Left ventricle myocardium inferior (tissue), 1 donor: Measurements from ENCODE around the gene ARL5A. TPM values are rescaled to one million over a fixed set of nuclear protein-coding genes. Genes with fewer than 3 reads are reported as not detected.
"Not testable (repeated sequence)": the region's sequence is repeated elsewhere in the genome, so short reads cannot be mapped to it uniquely, and the experiment has no call there.

Experiments used
- DNase-seq: peaks from one replicate; pipeline ENCODE4 v3.0.0-alpha.2; 2020
- H3K27ac ChIP-seq: fragments of 200-600 bp; replicated peaks from 2 replicates; pipeline ENCODE4 v1.8.0; 2021
- H3K27me3 ChIP-seq: fragments of 200-600 bp; 2 replicates; pipeline ENCODE4 v1.8.0; 2021; ENCODE audit warnings: low read depth
- H3K36me3 ChIP-seq: fragments of 200-600 bp; 2 replicates; pipeline ENCODE4 v1.8.0; 2021
- H3K4me1 ChIP-seq: fragments of 200-600 bp; 2 replicates; pipeline ENCODE4 v1.8.0; 2021
- H3K4me3 ChIP-seq: fragments of 200-600 bp; 2 replicates; pipeline ENCODE4 v1.8.0; 2021; ENCODE audit warnings: mild to moderate bottlenecking, moderate library complexity
- H3K9me3 ChIP-seq: fragments of 200-600 bp; replicated peaks from 2 replicates; pipeline ENCODE4 v1.8.0; 2021
- intact Hi-C: fragments of 100-400 bp; cut with micrococcal nuclease; formaldehyde crosslinking; loops from one replicate; pipeline ENCODE4 v1.11.0; 2022
- long read RNA-seq: library from polyadenylated mRNA; unstranded; transcript quantifications from one replicate; pipeline ENCODE4 v2.0.0, GENCODE V29; 2021
- total RNA-seq: library from RNA; stranded (reverse); fragmentation: NEBNext Ultra II Directional; extraction: Animal tissue kit (Norgen Biotek cat#: 25700); gene quantifications from one replicate; pipeline ENCODE4 v1.2.1, GENCODE V29; 2021
- TF ChIP-seq, protein P1 (sequence below): fragments of 200-600 bp; IDR thresholded peaks from 2 replicates; pipeline ENCODE4 v1.8.0; 2021; ENCODE audit warnings: antibody characterized with exemption, mild to moderate bottlenecking, borderline replicate concordance
- donor health status: DM: no; HTN: yes; CAD: no; lungs with severe emphysema.

The ARL5A gene, protein sequence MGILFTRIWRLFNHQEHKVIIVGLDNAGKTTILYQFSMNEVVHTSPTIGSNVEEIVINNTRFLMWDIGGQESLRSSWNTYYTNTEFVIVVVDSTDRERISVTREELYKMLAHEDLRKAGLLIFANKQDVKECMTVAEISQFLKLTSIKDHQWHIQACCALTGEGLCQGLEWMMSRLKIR
- total RNA-seq, result 53.9 TPM
- long read RNA-seq, full-length matches to known transcripts, result 185 of 191 reads
- long read RNA-seq, partial matches to known transcripts, result 1 of 191 reads
- long read RNA-seq, other reads (novel, unspliced or antisense), result 5 of 191 reads

DNA sequence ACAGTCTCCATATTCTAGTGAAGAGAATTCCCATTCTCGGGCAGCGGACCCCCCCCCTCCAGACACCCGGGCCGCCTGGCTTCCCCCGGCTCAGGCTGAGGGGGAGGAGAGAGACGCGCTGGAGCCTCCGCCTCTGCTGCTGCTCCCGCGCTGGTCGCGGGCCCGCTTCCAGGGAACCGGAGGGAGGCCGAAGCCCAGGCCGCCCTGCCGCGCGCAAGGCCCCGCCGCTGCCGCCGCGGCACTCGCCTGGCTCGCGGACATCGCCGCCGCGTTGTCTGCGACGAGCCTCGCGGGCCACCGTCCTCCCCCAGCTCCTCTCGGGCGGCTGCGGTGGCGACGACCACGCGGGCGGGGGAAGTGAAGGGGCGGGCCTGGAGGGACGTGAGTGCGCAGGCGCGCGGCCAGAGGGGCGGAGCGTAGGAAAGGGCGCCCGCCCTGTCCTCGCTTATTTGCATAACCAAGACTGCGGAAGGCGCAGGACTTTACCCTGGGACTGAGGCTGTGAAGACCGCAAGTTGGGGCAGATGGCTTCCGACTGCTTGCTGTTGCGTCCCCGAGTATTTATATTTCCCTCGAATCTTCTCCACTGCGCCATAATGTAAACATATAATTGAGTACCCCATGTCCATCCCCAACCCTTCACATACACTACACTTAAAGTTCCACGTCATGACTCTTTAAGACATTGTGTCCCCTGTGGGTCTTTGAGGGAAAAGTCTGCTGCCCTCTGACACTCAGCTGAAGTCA, at the start of gene ARL5A:
Gene ARL5A (minus strand): TSS at position 279 of the 747 bp plus-strand sequence. CDS start 245 bp downstream, at position 34.
- Histone ChIP-seq H3K4me1 (peaks cover 63% of the 10 kb centered on the region), H3K36me3 (no peaks in the 10 kb centered on the region), H3K9me3 (no peaks in the 10 kb centered on the region), H3K27me3 (no peaks in the 10 kb centered on the region), H3K4me3 (peak within 1 kb of the TSS; percentile 93), H3K27ac (peak within 1 kb of the TSS; percentile 95)
- TF ChIP-seq, protein P1, sequence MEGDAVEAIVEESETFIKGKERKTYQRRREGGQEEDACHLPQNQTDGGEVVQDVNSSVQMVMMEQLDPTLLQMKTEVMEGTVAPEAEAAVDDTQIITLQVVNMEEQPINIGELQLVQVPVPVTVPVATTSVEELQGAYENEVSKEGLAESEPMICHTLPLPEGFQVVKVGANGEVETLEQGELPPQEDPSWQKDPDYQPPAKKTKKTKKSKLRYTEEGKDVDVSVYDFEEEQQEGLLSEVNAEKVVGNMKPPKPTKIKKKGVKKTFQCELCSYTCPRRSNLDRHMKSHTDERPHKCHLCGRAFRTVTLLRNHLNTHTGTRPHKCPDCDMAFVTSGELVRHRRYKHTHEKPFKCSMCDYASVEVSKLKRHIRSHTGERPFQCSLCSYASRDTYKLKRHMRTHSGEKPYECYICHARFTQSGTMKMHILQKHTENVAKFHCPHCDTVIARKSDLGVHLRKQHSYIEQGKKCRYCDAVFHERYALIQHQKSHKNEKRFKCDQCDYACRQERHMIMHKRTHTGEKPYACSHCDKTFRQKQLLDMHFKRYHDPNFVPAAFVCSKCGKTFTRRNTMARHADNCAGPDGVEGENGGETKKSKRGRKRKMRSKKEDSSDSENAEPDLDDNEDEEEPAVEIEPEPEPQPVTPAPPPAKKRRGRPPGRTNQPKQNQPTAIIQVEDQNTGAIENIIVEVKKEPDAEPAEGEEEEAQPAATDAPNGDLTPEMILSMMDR, result no peak
- peak; percentile 95 for DNase-seq
- intact Hi-C loops, result no loop called here

GRCh38 chr2:151875631-151876030, 47.4 kb upstream of the ARL5A start:
- H3K27me3 ChIP-seq, H3K36me3 ChIP-seq, DNase-seq, H3K4me3 ChIP-seq, H3K9me3 ChIP-seq, intact Hi-C loops, H3K27ac ChIP-seq, H3K4me1 ChIP-seq: not testable (repeated sequence)

GRCh38 chr2:151872463-151872862, 44.2 kb upstream of the ARL5A start:
- no peak overlapping the region for H3K4me3 ChIP-seq
- TF ChIP-seq, protein P1, result no peak
- no peaks in the 10 kb centered on the region for H3K9me3 ChIP-seq
- no peaks in the 10 kb centered on the region for H3K4me1 ChIP-seq
- no peak overlapping the region for H3K27ac ChIP-seq
- H3K27me3 ChIP-seq, result no peaks in the 10 kb centered on the region
- H3K36me3 ChIP-seq, result no peaks in the 10 kb centered on the region
- intact Hi-C loops, result no loop called here
- DNase-seq, result no peak

- no peaks in the 10 kb centered on the region for H3K27me3 ChIP-seq
- no peak overlapping the region for H3K4me3 ChIP-seq
- no peaks in the 10 kb centered on the region for H3K9me3 ChIP-seq
- TF ChIP-seq, protein P1, result no peak
- H3K4me1 ChIP-seq, result no peaks in the 10 kb centered on the region
- intact Hi-C loops, result no loop called here
- no peaks in the 10 kb centered on the region for H3K36me3 ChIP-seq
- H3K27ac ChIP-seq, result no peak overlapping the region
- DNase-seq, result no peak
These were observed 41.1 kb upstream of the ARL5A start for GRCh38 chr2:151869291-151869690.

DNA sequence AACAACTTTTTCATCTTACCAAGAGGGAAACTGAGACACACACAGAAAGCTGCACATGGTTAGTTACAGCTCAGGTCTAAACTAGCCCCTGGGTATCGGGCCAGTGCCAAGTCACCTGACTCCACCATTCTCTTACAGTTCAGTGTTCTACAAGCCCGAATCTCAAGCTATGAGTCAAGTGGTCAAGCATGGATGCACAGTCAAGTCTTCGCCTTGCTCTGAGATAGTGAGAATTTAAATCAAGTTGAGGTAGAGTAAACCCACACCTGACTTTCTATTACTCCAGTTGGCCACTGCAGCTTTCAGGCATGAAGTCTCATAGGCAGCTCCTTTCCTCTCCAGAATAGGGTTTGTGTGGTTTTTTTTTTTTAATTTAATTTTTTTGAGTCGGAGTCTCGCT, 34.5 kb upstream of the ARL5A start:
- Histone ChIP-seq H3K27ac (no peak overlapping the region), H3K4me1 (no peaks in the 10 kb centered on the region), H3K36me3 (no peaks in the 10 kb centered on the region), H3K9me3 (no peaks in the 10 kb centered on the region), H3K4me3 (no peak overlapping the region), H3K27me3 (no peaks in the 10 kb centered on the region)
- intact Hi-C loops, result no loop called here
- TF ChIP-seq, protein P1, result no peak
- DNase-seq, result no peak

- no peaks in the 10 kb centered on the region for H3K4me1 ChIP-seq
- H3K36me3 ChIP-seq, result no peaks in the 10 kb centered on the region
These were observed 33.0 kb upstream of the ARL5A start for GRCh38 chr2:151861174-151861573.

More at GRCh38 chr2:151861174-151861573, 33.0 kb upstream of the ARL5A start:
- no peaks in the 10 kb centered on the region for H3K27me3 ChIP-seq
- intact Hi-C loops, result no loop called here
- H3K4me3 ChIP-seq, result no peak overlapping the region
- H3K9me3 ChIP-seq, result no peaks in the 10 kb centered on the region
- no peak for DNase-seq
- TF ChIP-seq, protein P1, result no peak
- no peak overlapping the region for H3K27ac ChIP-seq
